Type B pancreatic cell (in vitro differentiated cells): Measurements from ENCODE around the gene IQSEC1. TPM values are rescaled to one million over a fixed set of nuclear protein-coding genes. Genes with fewer than 3 reads are reported as not detected.
A peak's percentile ranks its signal among the peaks of the same experiment; 100 is the strongest.

Experiments used
- DNase-seq: peaks from one replicate; pipeline ENCODE4 v3.0.0; 2021; ENCODE audit warnings: mixed read lengths; ENCODE audit not compliant: unreplicated experiment; ENCODE audit errors: extremely low spot score
- H3K27ac Mint-ChIP-seq: 2 replicates; pipeline ENCODE4 v1.8.0; 2021; ENCODE audit warnings: mild to moderate bottlenecking, mixed read lengths
- H3K27me3 Mint-ChIP-seq: 2 replicates; pipeline ENCODE4 v1.8.0; 2021; ENCODE audit warnings: mixed read lengths
- H3K36me3 Mint-ChIP-seq: 2 replicates; pipeline ENCODE4 v1.8.0; 2021; ENCODE audit warnings: mixed read lengths
- H3K4me1 Mint-ChIP-seq: one replicate; pipeline ENCODE4 v1.8.0; 2021; ENCODE audit warnings: mixed read lengths; ENCODE audit not compliant: unreplicated experiment
- H3K4me3 Mint-ChIP-seq: 2 replicates; pipeline ENCODE4 v1.8.0; 2021; ENCODE audit warnings: mild to moderate bottlenecking, mixed read lengths
- H3K9me3 Mint-ChIP-seq: 2 replicates; pipeline ENCODE4 v1.8.0; 2021; ENCODE audit warnings: mixed read lengths
- long read RNA-seq: library from polyadenylated mRNA; unstranded; transcript quantifications from one replicate; pipeline ENCODE4 v2.0.0, GENCODE V29; 2020
- total RNA-seq: library from RNA; stranded (reverse); gene quantifications from 2 replicates; pipeline ENCODE4 v1.2.1, GENCODE V29; 2021; ENCODE audit warnings: low replicate concordance
- TF ChIP-seq, protein P1 (sequence below): fragments of 200-600 bp; sonication (generic); conservative IDR thresholded peaks from 2 replicates; pipeline ENCODE4 v1.5.0; 2021; ENCODE audit warnings: antibody characterized with exemption, mild to moderate bottlenecking

IQSEC1 gene
- 28.5 and 33.1 TPM in 2 replicates for total RNA-seq
- long read RNA-seq, partial matches to known transcripts = 27 of 27 reads
- long read RNA-seq, other reads (novel, unspliced or antisense) = 0 of 27 reads

DNA sequence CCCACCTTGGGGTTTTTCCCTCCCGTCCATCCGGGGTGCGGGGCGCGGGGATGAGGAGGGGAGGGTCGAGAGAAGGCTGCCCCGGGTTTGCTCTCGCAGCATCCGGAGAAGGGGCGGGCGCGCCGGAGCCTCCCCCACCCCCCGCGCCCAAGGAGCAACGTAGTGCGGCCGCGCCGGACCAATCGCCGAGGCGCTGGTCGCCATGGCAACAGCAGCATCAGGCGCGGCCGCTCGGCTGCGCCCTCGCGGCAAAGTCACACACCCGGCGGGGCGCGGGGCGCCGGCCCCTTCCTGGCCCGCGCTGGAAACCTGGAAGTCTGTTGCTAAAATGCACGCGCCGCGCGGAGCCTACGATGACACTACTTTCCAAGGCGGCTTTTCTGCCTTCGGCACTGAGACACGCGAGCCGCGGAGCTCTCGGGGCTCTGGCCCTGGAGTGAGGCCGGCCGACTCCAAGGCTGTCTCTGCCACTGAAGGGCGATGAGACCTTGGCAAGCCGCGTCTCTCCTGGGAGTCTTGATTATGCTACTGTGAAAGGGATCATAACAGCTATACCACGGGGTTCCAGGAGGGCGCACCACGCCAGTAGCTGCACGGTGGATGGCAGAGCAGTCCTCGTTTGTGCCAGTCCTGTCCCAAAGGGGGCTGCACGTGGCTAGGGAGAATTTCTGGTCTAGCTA, at the start of gene IQSEC1:
TSS of gene IQSEC1 (minus strand) at position 104 of the 680 bp plus-strand sequence. CDS start 415 bp downstream, outside the sequence.
- peak within 1 kb of the TSS; percentile 82 for H3K4me3 Mint-ChIP-seq
- no peaks in the 10 kb centered on the region for H3K36me3 Mint-ChIP-seq

DNA sequence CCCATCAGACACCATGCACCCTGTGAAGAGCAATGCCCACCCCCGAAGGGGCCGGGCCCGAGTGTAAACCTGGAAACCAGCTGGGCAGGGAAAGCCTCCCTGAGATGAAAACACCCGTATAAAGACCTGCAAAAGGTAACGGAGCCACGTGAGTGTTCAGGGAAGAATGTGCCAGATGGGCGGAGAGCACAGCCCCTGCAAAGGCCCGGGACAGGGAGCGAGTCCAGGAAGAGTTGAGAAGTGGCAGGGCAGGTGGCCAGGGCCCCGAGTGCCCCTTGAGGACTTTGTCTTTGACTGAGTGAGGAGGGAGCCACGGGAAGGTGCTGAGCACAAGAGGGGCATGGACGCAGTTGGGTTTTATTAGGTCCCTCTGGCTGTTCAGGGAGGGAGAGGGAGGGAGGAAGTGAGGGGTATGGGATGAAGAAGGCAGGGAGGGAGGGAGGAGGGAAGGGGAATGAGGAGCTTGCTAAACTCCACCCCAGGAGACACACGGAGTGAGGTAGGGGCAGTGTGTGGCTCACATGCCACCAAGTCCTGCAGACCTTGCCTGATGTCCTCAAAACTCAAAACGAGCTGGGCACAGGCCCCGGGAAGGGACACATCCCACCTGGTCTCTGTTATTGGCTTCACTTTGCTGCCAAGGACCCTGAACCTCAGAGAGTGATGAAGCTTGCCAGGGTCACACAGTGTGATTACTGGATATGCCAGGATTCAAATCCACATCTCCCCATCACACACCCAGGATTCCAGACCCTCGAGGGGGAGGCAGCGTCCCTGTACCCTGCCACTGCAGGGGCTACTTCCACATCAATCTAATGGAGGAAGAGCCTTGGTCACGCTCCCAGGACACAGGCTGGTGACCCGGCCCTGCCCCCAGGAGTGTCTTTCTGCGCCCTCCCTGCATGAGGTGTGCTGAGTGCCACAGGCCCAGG, 49.1 kb upstream of the IQSEC1 start:
- no peaks in the 10 kb centered on the region for H3K4me1 Mint-ChIP-seq
- H3K36me3 Mint-ChIP-seq = no peaks in the 10 kb centered on the region
- H3K27me3 Mint-ChIP-seq = peaks cover 22% of the 10 kb centered on the region
- TF ChIP-seq, protein P1, sequence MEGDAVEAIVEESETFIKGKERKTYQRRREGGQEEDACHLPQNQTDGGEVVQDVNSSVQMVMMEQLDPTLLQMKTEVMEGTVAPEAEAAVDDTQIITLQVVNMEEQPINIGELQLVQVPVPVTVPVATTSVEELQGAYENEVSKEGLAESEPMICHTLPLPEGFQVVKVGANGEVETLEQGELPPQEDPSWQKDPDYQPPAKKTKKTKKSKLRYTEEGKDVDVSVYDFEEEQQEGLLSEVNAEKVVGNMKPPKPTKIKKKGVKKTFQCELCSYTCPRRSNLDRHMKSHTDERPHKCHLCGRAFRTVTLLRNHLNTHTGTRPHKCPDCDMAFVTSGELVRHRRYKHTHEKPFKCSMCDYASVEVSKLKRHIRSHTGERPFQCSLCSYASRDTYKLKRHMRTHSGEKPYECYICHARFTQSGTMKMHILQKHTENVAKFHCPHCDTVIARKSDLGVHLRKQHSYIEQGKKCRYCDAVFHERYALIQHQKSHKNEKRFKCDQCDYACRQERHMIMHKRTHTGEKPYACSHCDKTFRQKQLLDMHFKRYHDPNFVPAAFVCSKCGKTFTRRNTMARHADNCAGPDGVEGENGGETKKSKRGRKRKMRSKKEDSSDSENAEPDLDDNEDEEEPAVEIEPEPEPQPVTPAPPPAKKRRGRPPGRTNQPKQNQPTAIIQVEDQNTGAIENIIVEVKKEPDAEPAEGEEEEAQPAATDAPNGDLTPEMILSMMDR = no peak
- H3K9me3 Mint-ChIP-seq = no peaks in the 10 kb centered on the region
- no peak overlapping the region for H3K27ac Mint-ChIP-seq
- H3K4me3 Mint-ChIP-seq = no peak overlapping the region
- DNase-seq = no peak

More for the DNA sequence above, at the start of gene IQSEC1:
- Mint-ChIP-seq H3K27ac (no peak within 1 kb of the TSS), H3K27me3 (peaks cover 65% of the 10 kb centered on the region), H3K9me3 (no peaks in the 10 kb centered on the region), H3K4me1 (no peaks in the 10 kb centered on the region)
- TF ChIP-seq, protein P1 = no peak
- peak; percentile 76 for DNase-seq

DNA sequence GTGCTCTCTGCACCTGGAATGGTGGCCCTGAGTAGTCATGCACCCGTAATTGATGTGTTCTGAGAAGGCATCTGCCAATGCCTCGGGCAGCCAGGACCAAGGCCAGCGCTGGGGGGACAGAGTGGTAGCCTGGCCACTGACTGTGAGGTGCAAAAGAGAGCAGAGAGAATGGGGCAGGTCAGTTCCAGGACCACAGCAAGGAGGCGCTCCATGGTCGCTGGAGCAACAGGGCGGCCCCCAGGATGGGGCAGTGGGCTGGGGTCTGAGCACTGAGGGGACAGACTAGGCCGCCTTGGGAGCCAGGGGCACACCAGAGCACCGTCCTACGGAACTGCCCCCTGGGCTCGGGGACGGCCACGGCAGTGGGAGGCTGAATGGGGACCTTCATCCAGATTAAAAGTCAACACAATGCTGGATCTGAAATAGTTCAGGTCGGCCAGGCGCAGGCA, 48.3 kb upstream of the IQSEC1 start:
- peaks cover 22% of the 10 kb centered on the region for H3K27me3 Mint-ChIP-seq
- H3K36me3 Mint-ChIP-seq = no peaks in the 10 kb centered on the region
- no peaks in the 10 kb centered on the region for H3K9me3 Mint-ChIP-seq
- DNase-seq = no peak
- H3K27ac Mint-ChIP-seq = no peak overlapping the region
- H3K4me1 Mint-ChIP-seq = no peaks in the 10 kb centered on the region
- TF ChIP-seq, protein P1 = no peak
- H3K4me3 Mint-ChIP-seq = no peak overlapping the region

GRCh38 chr3:13120928-13121552, 47.8 kb upstream of the IQSEC1 start:
- H3K4me3 Mint-ChIP-seq = no peak overlapping the region
- H3K27ac Mint-ChIP-seq = no peak overlapping the region
- H3K36me3 Mint-ChIP-seq = no peaks in the 10 kb centered on the region
- H3K9me3 Mint-ChIP-seq = no peaks in the 10 kb centered on the region
- DNase-seq = no peak
- no peaks in the 10 kb centered on the region for H3K4me1 Mint-ChIP-seq
- H3K27me3 Mint-ChIP-seq = peaks cover 17% of the 10 kb centered on the region
- TF ChIP-seq, protein P1 = no peak

DNA sequence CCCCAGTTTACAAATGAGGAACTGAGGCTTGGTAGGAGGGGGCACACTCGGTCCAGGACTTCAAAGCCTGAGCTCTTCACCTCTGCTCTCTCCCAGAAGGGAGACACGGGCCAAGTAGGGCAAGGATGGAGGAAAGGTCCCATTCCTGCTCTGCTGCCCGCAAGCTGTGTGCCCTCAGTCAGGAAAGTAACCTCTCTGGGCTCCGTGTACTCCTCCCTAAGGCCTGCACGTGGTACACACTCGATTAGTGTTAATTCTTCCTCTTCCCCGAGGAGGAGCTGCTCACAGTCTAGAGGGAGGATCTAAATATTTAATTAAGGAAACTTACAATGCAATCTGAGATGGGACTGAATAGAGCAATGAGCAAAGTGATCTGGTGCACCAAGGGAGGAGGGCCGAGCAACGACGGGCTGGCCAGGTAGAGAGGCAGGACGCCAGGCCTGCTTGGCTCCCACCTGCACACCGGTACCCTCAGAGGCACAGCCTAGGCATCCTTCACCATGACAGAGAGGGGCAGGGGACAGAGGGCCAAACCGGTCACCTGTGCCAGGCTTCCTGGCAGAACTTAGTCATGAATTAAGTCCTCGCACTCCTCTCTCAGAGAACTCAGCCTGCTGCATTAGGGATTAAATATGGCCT, 47.2 kb upstream of the IQSEC1 start:
- no peak for DNase-seq
- TF ChIP-seq, protein P1 = no peak
- Mint-ChIP-seq H3K36me3 (no peaks in the 10 kb centered on the region), H3K9me3 (no peaks in the 10 kb centered on the region), H3K4me1 (no peaks in the 10 kb centered on the region), H3K27me3 (peaks cover 12% of the 10 kb centered on the region), H3K27ac (no peak overlapping the region), H3K4me3 (no peak overlapping the region)
